Stimulated activated CD8-positive, alpha-beta memory T cell treated with anti-CD3 and anti-CD28 coated beads, Interleukin-7, amount 100 ng/mL, for 4 hours (primary cell): ENCODE measurements around the gene CCDC106.

Experiments
- DNase-seq, 2 donors: peaks; one replicate each; pipeline ENCODE4 v3.0.0-alpha.2; 2020; ENCODE audit warnings: low read depth in 2 of 2

The CCDC106 gene

DNA sequence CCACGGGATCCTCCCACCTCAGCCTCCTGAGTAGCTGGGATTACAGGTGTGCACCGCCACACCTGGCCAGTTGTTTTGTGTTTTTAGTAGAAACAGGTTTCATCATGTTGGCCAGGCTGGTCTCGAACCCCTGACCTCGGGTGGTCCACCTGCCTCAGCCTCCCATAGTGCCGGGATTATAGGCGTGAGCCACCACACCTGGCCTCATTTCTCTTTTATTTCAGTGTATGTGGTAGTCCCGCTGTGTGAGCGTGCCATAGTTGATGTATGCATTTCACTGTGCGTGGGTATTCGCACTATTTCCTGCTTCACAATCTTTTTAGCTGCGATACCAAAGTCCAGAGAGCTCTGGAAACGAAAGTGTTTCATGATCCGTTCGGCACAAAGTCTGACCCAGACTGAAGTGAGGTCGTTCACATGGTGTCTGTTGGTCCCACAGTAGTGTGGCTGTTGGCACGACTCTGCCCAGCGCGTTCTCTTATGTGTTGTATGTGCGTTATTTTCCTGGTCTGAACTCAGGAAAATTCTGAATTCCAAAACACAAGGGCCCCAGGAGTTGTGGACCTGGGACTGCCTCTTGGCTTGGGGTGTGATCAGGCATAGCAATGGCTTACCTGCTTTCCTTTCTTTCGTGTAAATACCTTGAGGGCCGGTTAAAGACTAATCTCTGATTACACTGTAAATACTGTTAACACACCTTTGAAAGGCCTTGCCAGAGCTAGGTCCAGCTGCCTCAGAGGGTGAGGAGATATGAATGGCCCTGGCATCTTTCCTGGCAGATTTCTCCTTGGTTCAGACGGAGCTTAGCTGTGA is 35.6 kb downstream of the CCDC106 start:
- DNase-seq: no peak

DNA sequence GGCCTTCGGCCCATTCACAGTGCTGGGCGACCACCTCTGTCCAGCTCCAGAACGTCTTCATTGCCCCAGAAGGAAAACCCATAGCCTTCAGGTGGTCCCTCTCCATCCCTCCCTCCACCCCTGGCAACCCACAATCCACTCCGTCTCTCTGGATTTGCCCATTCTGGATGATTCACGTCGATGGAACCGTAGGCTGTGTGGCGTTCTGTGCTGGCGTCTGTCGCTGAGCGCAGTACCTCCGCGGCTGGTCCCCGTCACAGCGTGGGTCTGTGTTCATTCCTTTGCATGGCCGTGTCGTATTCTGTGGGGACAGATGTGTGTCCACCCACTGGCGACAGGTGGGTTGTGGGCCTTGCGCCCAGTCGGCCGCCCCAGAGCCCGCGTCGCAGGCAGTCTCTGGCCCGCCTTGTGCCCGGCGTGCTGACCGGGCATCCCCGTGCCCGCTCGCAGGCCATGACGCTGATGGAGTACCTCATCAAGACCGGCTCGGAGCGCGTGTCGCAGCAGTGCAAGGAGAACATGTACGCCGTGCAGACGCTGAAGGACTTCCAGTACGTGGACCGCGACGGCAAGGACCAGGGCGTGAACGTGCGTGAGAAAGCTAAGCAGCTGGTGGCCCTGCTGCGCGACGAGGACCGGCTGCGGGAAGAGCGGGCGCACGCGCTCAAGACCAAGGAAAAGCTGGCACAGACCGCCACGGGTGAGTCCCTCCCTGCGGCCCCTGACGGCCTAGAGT is 37.1 kb downstream of the CCDC106 start:
- DNase-seq: no peak

DNA sequence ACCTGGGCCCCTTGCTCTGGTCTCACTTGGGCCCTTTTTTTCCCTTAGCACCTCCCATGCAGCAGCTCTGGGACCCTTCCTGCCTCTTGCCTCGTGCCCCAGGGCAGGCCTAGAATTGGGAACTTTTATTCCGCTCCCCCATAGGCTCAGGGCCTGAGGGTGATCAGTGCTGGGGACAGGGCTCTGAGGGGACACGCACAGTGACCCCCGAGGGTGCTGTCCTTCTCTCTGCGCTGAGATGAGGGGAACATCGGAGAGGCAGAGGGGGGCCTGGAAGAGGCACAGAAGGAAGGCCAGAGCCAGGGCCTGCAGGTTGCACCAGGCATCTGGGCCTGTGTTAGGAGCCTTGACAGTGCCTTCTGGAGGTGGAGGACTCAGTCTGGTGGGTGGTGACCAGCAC is 37.8 kb downstream of the CCDC106 start:
- DNase-seq: no peak

GRCh38 chr19:55686311-55687050 is 38.5 kb downstream of the CCDC106 start:
- DNase-seq: no peak

GRCh38 chr19:55687281-55688201 is 39.5 kb downstream of the CCDC106 start:
- no peak for DNase-seq

- DNase-seq: no peak
Measured at GRCh38 chr19:55688422-55689218, 40.6 kb downstream of the CCDC106 start.

GRCh38 chr19:55689411-55690108 is 41.5 kb downstream of the CCDC106 start:
- DNase-seq: no peak

DNA sequence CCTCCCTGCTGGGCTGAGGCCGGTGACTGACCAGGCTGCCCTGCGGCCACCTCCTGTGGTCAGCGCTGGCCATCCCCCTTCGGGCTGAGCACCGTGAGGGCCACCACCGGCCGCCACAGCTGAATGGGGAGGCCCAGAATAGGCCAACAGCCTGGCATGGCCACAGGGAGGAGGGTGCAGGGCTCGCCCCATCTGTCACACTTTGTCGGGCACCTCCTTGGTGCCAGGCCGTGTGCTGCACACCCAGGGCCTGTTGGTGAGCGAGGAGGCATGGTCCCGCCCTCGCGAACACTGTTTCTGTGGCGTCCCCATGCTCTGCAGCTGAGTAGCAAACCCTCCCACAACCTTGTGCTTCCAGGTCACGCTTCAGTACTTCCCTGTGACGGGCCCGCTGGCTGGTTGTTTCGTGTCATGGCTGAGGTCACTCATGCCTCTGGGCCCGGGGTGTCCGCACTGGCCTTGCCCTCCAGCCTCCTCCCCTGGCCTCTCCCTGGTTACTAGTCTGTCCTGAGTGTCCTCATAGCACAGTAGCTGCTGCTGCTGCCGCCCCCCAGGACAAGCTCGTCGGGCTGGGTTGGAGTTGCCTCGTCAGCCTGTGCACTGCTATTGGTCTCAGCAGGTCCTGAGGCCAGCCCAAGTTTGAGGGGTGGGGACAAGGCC is 42.2 kb downstream of the CCDC106 start:
- no peak for DNase-seq

- DNase-seq: no peak
Measured at GRCh38 chr19:55690769-55691545, 42.9 kb downstream of the CCDC106 start.

GRCh38 chr19:55691561-55692481 is 43.8 kb downstream of the CCDC106 start:
- no peak for DNase-seq

- no peak for DNase-seq
Measured at GRCh38 chr19:55692681-55693081, 44.7 kb downstream of the CCDC106 start.

- DNase-seq: no peak
Measured at GRCh38 chr19:55693336-55693974, 45.4 kb downstream of the CCDC106 start.

DNA sequence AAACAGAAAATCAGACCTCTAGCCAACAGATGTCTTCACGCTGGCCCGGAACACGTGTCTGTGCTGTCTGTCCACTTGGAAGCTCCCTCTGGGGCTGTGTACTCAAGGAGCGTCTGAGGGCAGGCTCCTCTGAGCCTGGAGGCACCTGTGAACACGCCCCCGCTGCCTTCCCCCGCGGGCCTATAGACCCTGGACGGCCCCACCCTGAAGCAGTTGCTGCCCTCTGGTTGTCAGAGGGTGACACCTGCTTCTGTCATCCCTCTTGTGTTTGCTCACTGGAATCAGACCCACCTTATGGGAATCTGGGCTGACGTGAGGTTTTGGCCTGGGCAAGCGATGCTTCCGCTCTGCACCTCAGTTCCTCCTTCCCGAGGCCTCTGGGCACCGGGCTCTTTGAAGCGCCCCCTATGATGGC is 46.2 kb downstream of the CCDC106 start:
- DNase-seq: no peak

GRCh38 chr19:55694656-55695491 is 46.9 kb downstream of the CCDC106 start:
- no peak for DNase-seq

DNA sequence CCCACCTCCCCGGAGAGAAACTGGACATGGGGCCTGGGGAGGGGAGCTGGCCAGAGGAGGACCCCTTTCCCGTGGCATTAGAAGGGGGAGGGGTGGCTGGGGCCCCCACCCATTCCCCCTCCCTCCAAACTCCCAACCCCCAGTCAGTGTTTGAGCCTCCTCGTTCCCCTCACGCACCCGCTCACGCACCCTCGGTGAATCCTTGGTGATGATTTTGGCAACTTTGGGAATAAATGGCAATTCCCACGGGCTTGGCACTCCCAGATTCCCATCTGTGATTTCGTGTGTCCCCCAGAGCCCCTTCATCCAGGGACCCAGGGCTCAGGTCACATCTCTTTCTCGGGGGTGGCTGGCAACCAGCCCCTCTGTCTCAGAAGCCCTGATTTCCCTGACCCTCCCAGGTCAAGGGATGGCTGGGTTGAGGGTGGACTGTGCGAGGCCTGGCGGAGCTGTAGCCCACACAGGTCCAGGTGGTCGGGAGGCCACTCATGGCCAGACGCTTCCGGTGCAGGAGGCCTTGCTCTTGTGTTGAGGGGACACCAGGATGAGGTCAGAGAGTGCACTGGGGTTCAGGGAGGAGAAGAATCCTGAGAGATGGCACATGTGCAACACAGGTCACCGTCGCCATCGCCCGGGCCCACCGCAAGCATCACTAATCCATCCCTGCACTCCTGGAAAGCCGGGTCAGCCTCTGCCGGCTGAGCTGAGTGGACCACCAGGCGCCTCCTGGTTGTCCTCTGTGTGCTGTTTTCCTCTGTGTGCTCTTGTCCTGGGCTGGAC is 47.7 kb downstream of the CCDC106 start:
- no peak for DNase-seq
